Measurements from ENCODE around the gene SCEL. TPM values are rescaled to one million over a fixed set of nuclear protein-coding genes. Genes with fewer than 3 reads are reported as not detected.

The SCEL gene
- total and polyA plus RNA-seq, 2 of the 4 experiments (the other 2 are of a cell fraction): not detected

GRCh38 chr13:77674852-77675251 lies 139.3 kb downstream of the SCEL start:
- in situ Hi-C loops (cut with MboI; ENCODE audit: low sequenced_read_pairs) (no loop called here), dilution Hi-C loops (cut with HindIII; ENCODE audit: low sequenced_read_pairs, unreplicated experiment) (no loop called here), intact Hi-C loops (cut with micrococcal nuclease) (no loop called here)
- Histone ChIP-seq H3K27me3 (ENCODE audit: control insufficient read depth, insufficient read depth, low read length) (no peaks in the 10 kb centered on the region), H3K79me1 (ENCODE audit: low read depth in 1 of 2, low read length in 2 of 2) (no peaks in the 10 kb centered on the region), H4K20me1 (ENCODE audit: insufficient read depth, low read length) (no peaks in the 10 kb centered on the region), H2BK120ac (ENCODE audit: low read depth, low read length) (no peak overlapping the region), H3K9ac (ENCODE audit: low read depth, low read length) (no peak overlapping the region), H3K9me3 (ENCODE audit: control insufficient read depth, insufficient read depth, low read length) (no peaks in the 10 kb centered on the region), H3K23ac (ENCODE audit: low read depth, low read length) (no peak overlapping the region), H3K14ac (replicated peaks; ENCODE audit: low read depth, low read length) (no peak overlapping the region), H3K56ac (ENCODE audit: extremely low read depth, insufficient read depth, low read length) (no peak overlapping the region), H2BK5ac (ENCODE audit: low read depth, low read length, poor library complexity, severe bottlenecking) (no peak overlapping the region), H3K4me3 (ENCODE audit: insufficient read depth, low read depth, low read length) (no peak overlapping the region), H3K4me2 (ENCODE audit: low read depth, low read length) (no peak overlapping the region), H2BK20ac (ENCODE audit: low read depth, low read length) (no peak overlapping the region), H3K27ac (ENCODE audit: insufficient read depth, low read length) (no peak overlapping the region), H3K36me3 (ENCODE audit: control insufficient read depth, insufficient read depth, low read length) (no peaks in the 10 kb centered on the region), H2BK15ac (ENCODE audit: low read depth, low read length) (no peak overlapping the region), H4K91ac (ENCODE audit: insufficient read depth, low read depth, low read length) (no peak overlapping the region), H2AK5ac (ENCODE audit: low read depth, low read length) (no peak overlapping the region), H4K5ac (ENCODE audit: low read depth, low read length) (no peak overlapping the region), H3K4me1 (ENCODE audit: control insufficient read depth, insufficient read depth, low read length) (no peaks in the 10 kb centered on the region), H3K18ac (ENCODE audit: low read depth, low read length) (no peak overlapping the region), H2AFZ (replicated peaks; ENCODE audit: low read length, poor library complexity) (no peak overlapping the region), H3K4ac (ENCODE audit: low read depth, low read length) (no peak overlapping the region), H3K9me1 (ENCODE audit: insufficient read depth, low read length) (no peaks in the 10 kb centered on the region), H4K8ac (ENCODE audit: low read depth in 2 of 2, low read length in 2 of 2) (no peak overlapping the region), H2AK9ac (replicated peaks; ENCODE audit: low read depth, low read length, poor library complexity) (no peak overlapping the region)
- POLR2A ChIA-PET (ENCODE audit: unreplicated experiment): no interaction called here
- TF ChIP-seq SMC3 (IDR thresholded peaks at IDR 0.05; ENCODE audit: low read depth, low read length): no peak
- TF ChIP-seq USF2 (IDR thresholded peaks at IDR 0.05; ENCODE audit: low read depth, low read length): no peak
- TF ChIP-seq CEBPB (IDR thresholded peaks at IDR 0.05; ENCODE audit: low read depth, low read length): no peak
- no peak for TF ChIP-seq ELK1 (IDR thresholded peaks at IDR 0.05; ENCODE audit: borderline replicate concordance, low read depth, low read length)
- no peak for TF ChIP-seq MAFK (IDR thresholded peaks at IDR 0.05; ENCODE audit: low read depth, low read length)
- TF ChIP-seq MXI1 (IDR thresholded peaks at IDR 0.05; ENCODE audit: borderline replicate concordance, low read depth, low read length): no peak
- no peak for TF ChIP-seq BHLHE40 (IDR thresholded peaks at IDR 0.05; ENCODE audit: low read depth, low read length)
- TF ChIP-seq RFX5 (IDR thresholded peaks at IDR 0.05; ENCODE audit: low read depth, low read length): no peak
- TF ChIP-seq CHD1 (IDR thresholded peaks at IDR 0.05; ENCODE audit: low read depth, low read length): no peak
- no peak for TF ChIP-seq RAD21 (IDR thresholded peaks at IDR 0.05; ENCODE audit: low read length)
- TF ChIP-seq FOS (IDR thresholded peaks at IDR 0.05; ENCODE audit: low read depth, low read length): no peak
- no peak for TF ChIP-seq RCOR1 (IDR thresholded peaks at IDR 0.05; ENCODE audit: insufficient replicate concordance, low read length)
- no peak for TF ChIP-seq MAZ (IDR thresholded peaks at IDR 0.05; ENCODE audit: borderline replicate concordance, low read depth, low read length)
- TF ChIP-seq NFE2L2 (IDR thresholded peaks at IDR 0.05; ENCODE audit: low read depth, low read length): no peak
- TF ChIP-seq POLR2A (IDR thresholded peaks at IDR 0.05; ENCODE audit: low read depth, low read length): no peak
- no peak for TF ChIP-seq CTCF (conservative IDR thresholded peaks at IDR 0.05; ENCODE audit: low read depth, low read length)
- DNase-seq (no peak), ATAC-seq (ENCODE audit: low read depth) (no peak)
- BruUV-seq (replicated peaks): no TSS peak
- CTCF ChIA-PET: interaction anchor here (0.6 kb wide), 1 partner anchor 29 kb away, joined by 3 read pairs; no protein-coding TSS in a partner anchor

Data from IMR-90 (cell line).